WTC11 (cell line): Measurements from ENCODE around the gene CTIF. TPM values are rescaled to one million over a fixed set of nuclear protein-coding genes. Genes with fewer than 3 reads are reported as not detected.
A peak's percentile ranks its signal among the peaks of the same experiment; 100 is the strongest.

Experiments used
- ATAC-seq: fragments of 200-7000 bp; cut with Tn5 transposase; 2 replicates; pipeline ENCODE4 v1.10.0; 2021; ENCODE audit warnings: mild to moderate bottlenecking, moderate library complexity
- CTCF ChIA-PET: fragments of 300-600 bp; sonication (Branson Sonifier 250); formaldehyde crosslinking; loops from one replicate; lab custom pipeline; 2021; ENCODE audit warnings: antibody characterized with exemption; lab: Charles Lee
- POLR2A ChIA-PET: fragments of 350-600 bp; sonication (Branson Sonifier 250); formaldehyde crosslinking; loops from one replicate; lab custom pipeline; 2021; ENCODE audit warnings: antibody characterized with exemption; lab: Charles Lee
- DNase-seq: peaks from one replicate; pipeline ENCODE4 v3.0.0; 2021; ENCODE audit warnings: low spot score
- H3K27ac Mint-ChIP-seq: 2 replicates; pipeline ENCODE4 v1.8.0; 2021; ENCODE audit warnings: mixed read lengths
- H3K27me3 Mint-ChIP-seq: 2 replicates; pipeline ENCODE4 v1.8.0; 2021; ENCODE audit warnings: low read depth, mild to moderate bottlenecking, moderate library complexity, mixed read lengths
- H3K36me3 Mint-ChIP-seq: 2 replicates; pipeline ENCODE4 v1.8.0; 2021; ENCODE audit warnings: mixed read lengths
- H3K4me1 Mint-ChIP-seq: 2 replicates; pipeline ENCODE4 v1.8.0; 2022; ENCODE audit warnings: mixed read lengths
- H3K4me3 Mint-ChIP-seq: 2 replicates; pipeline ENCODE4 v1.8.0; 2021; ENCODE audit warnings: mild to moderate bottlenecking, moderate library complexity, mixed read lengths
- H3K9me3 Mint-ChIP-seq: 2 replicates; pipeline ENCODE4 v1.8.0; 2021; ENCODE audit warnings: mixed read lengths
- ATF1 ChIP-seq: sonication (generic); formaldehyde crosslinking; IDR thresholded peaks from 2 replicates; pipeline ENCODE4 v1.8.1; 2023; ENCODE audit warnings: mild to moderate bottlenecking, moderate library complexity, missing genetic modification reagents
- CBFB ChIP-seq: sonication (generic); formaldehyde crosslinking; IDR thresholded peaks from 2 replicates; pipeline ENCODE4 v1.8.1; 2022; ENCODE audit warnings: mild to moderate bottlenecking, low read depth, missing genetic modification reagents
- CREB1 ChIP-seq: sonication (generic); formaldehyde crosslinking; IDR thresholded peaks from 2 replicates; pipeline ENCODE4 v1.8.0; 2023; ENCODE audit warnings: mild to moderate bottlenecking, missing genetic modification reagents
- ELF4 ChIP-seq: sonication (generic); formaldehyde crosslinking; IDR thresholded peaks from 2 replicates; pipeline ENCODE4 v1.8.1; 2022; ENCODE audit warnings: low read depth, mild to moderate bottlenecking, moderate library complexity, missing genetic modification reagents
- EMX1 ChIP-seq: fragments of 250-450 bp; sonication (Bioruptor Pico); IDR thresholded peaks from 2 replicates; pipeline ENCODE4 v1.8.0; 2021; ENCODE audit warnings: mild to moderate bottlenecking
- HMGA2 ChIP-seq: fragments of 250-450 bp; sonication (Bioruptor Pico); IDR thresholded peaks from 2 replicates; pipeline ENCODE4 v1.4.0; 2021; ENCODE audit warnings: mild to moderate bottlenecking, moderate library complexity
- IRF2 ChIP-seq: sonication (generic); formaldehyde crosslinking; IDR thresholded peaks from 2 replicates; pipeline ENCODE4 v1.8.0; 2022; ENCODE audit warnings: low read depth, missing genetic modification reagents, borderline replicate concordance
- JAZF1 ChIP-seq: fragments of 250-450 bp; sonication (Bioruptor Pico); IDR thresholded peaks from 2 replicates; pipeline ENCODE4 v1.9.0; 2021; ENCODE audit warnings: moderate library complexity, mild to moderate bottlenecking, inconsistent platforms
- KAT7 ChIP-seq: sonication (generic); formaldehyde crosslinking; IDR thresholded peaks from 2 replicates; pipeline ENCODE4 v1.8.1; 2023; ENCODE audit warnings: missing genetic modification reagents, mild to moderate bottlenecking, borderline replicate concordance
- MXD4 ChIP-seq: fragments of 250-450 bp; sonication (Bioruptor Pico); IDR thresholded peaks from 2 replicates; pipeline ENCODE4 v1.8.0; 2021; ENCODE audit warnings: mild to moderate bottlenecking, moderate library complexity, borderline replicate concordance
- RELA ChIP-seq: sonication (generic); formaldehyde crosslinking; IDR thresholded peaks from 2 replicates; pipeline ENCODE4 v1.8.1; 2022; ENCODE audit warnings: missing genetic modification reagents, mild to moderate bottlenecking, borderline replicate concordance
- SMAD4 ChIP-seq: sonication (generic); formaldehyde crosslinking; IDR thresholded peaks from 2 replicates; pipeline ENCODE4 v1.8.0; 2022; ENCODE audit warnings: mild to moderate bottlenecking, missing genetic modification reagents
- TEAD1 ChIP-seq: sonication (generic); formaldehyde crosslinking; IDR thresholded peaks from 2 replicates; pipeline ENCODE4 v1.8.0; 2022; ENCODE audit warnings: mild to moderate bottlenecking, missing genetic modification reagents
- ZBTB43 ChIP-seq: sonication (generic); formaldehyde crosslinking; IDR thresholded peaks from 2 replicates; pipeline ENCODE4 v1.8.1; 2023; ENCODE audit warnings: mild to moderate bottlenecking, missing genetic modification reagents
- ZNF138 ChIP-seq: sonication (generic); formaldehyde crosslinking; conservative IDR thresholded peaks from 2 replicates; pipeline ENCODE4 v1.8.1; 2022; ENCODE audit warnings: mild to moderate bottlenecking, moderate library complexity, missing genetic modification reagents
- ZNF219 ChIP-seq: sonication (generic); formaldehyde crosslinking; IDR thresholded peaks from 2 replicates; pipeline ENCODE4 v1.8.0; 2023; ENCODE audit warnings: missing genetic modification reagents, mild to moderate bottlenecking, borderline replicate concordance
- ZNF281 ChIP-seq: sonication (generic); formaldehyde crosslinking; IDR thresholded peaks from 2 replicates; pipeline ENCODE4 v1.8.0; 2023; ENCODE audit warnings: mild to moderate bottlenecking, missing genetic modification reagents
- total RNA-seq: library from RNA; stranded (reverse); gene quantifications from 3 replicates; pipeline ENCODE4 v1.2.3, GENCODE V29; 2021
- TF ChIP-seq, protein P1 (sequence below): sonication (generic); formaldehyde crosslinking; IDR thresholded peaks from 2 replicates; pipeline ENCODE4 v1.8.1; 2023; ENCODE audit warnings: mild to moderate bottlenecking, missing genetic modification reagents, moderate library complexity
- TF ChIP-seq, protein P2 (sequence below): sonication (generic); formaldehyde crosslinking; IDR thresholded peaks from 2 replicates; pipeline ENCODE4 v1.8.0; 2022; ENCODE audit warnings: mild to moderate bottlenecking, missing genetic modification reagents
- TF ChIP-seq, protein P3 (sequence below): sonication (generic); formaldehyde crosslinking; IDR thresholded peaks from 2 replicates; pipeline ENCODE4 v1.8.1; 2022; ENCODE audit warnings: missing genetic modification reagents, borderline replicate concordance
- TF ChIP-seq, protein P4 (sequence below): sonication (generic); formaldehyde crosslinking; IDR thresholded peaks from 2 replicates; pipeline ENCODE4 v1.8.0; 2022; ENCODE audit warnings: mild to moderate bottlenecking, missing genetic modification reagents
- TF ChIP-seq, protein P5 (sequence below): fragments of 200-600 bp; IDR thresholded peaks from 2 replicates; pipeline ENCODE4 v1.8.0; 2022; ENCODE audit warnings: antibody characterized with exemption
- TF ChIP-seq, protein P6 (sequence below): sonication (generic); formaldehyde crosslinking; IDR thresholded peaks from 2 replicates; pipeline ENCODE4 v1.8.1; 2023; ENCODE audit warnings: mild to moderate bottlenecking, moderate library complexity, missing genetic modification reagents

CTIF gene
- total RNA-seq, 1 experiment from 2014 or later, result 28.5 TPM

GRCh38 chr18:48837676-48838075, 298.8 kb downstream of the CTIF start:
- ChIA-PET CTCF (no interaction called here), POLR2A (no interaction called here)
- TF ChIP-seq ZNF281 (CRISPR knock-in tag) (no peak), MXD4 (CRISPR knock-in tag) (no peak), ZNF219 (CRISPR knock-in tag) (no peak), JAZF1 (CRISPR knock-in tag) (no peak), KAT7 (no peak), CBFB (CRISPR knock-in tag) (no peak), EMX1 (CRISPR knock-in tag) (no peak), CREB1 (CRISPR knock-in tag) (no peak), ELF4 (CRISPR knock-in tag) (no peak), ZBTB43 (CRISPR knock-in tag) (no peak), ZNF138 (CRISPR knock-in tag) (no peak)
- TF ChIP-seq, protein P1, sequence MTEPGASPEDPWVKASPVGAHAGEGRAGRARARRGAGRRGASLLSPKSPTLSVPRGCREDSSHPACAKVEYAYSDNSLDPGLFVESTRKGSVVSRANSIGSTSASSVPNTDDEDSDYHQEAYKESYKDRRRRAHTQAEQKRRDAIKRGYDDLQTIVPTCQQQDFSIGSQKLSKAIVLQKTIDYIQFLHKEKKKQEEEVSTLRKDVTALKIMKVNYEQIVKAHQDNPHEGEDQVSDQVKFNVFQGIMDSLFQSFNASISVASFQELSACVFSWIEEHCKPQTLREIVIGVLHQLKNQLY (CRISPR knock-in tag), result no peak
- TF ChIP-seq, protein P2, sequence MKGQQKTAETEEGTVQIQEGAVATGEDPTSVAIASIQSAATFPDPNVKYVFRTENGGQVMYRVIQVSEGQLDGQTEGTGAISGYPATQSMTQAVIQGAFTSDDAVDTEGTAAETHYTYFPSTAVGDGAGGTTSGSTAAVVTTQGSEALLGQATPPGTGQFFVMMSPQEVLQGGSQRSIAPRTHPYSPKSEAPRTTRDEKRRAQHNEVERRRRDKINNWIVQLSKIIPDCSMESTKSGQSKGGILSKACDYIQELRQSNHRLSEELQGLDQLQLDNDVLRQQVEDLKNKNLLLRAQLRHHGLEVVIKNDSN (CRISPR knock-in tag), result no peak
- TF ChIP-seq, protein P3, sequence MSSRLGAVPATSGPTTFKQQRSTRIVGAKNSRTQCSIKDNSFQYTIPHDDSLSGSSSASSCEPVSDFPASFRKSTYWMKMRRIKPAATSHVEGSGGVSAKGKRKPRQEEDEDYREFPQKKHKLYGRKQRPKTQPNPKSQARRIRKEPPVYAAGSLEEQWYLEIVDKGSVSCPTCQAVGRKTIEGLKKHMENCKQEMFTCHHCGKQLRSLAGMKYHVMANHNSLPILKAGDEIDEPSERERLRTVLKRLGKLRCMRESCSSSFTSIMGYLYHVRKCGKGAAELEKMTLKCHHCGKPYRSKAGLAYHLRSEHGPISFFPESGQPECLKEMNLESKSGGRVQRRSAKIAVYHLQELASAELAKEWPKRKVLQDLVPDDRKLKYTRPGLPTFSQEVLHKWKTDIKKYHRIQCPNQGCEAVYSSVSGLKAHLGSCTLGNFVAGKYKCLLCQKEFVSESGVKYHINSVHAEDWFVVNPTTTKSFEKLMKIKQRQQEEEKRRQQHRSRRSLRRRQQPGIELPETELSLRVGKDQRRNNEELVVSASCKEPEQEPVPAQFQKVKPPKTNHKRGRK (CRISPR knock-in tag), result no peak
- ATAC-seq (no peak), DNase-seq (no peak)
- H3K27me3 Mint-ChIP-seq, result no peaks in the 10 kb centered on the region
- peaks cover 48% of the 10 kb centered on the region for H3K4me1 Mint-ChIP-seq
- H3K36me3 Mint-ChIP-seq, result no peaks in the 10 kb centered on the region
- no peak overlapping the region for H3K4me3 Mint-ChIP-seq
- no peak overlapping the region for H3K27ac Mint-ChIP-seq
- H3K9me3 Mint-ChIP-seq, result no peaks in the 10 kb centered on the region

- CTCF ChIA-PET, result no interaction called here
- H3K4me1 Mint-ChIP-seq, result peaks cover 47% of the 10 kb centered on the region
- H3K27ac Mint-ChIP-seq, result 0 out of 2 replicates have a peak overlapping the region, but pooled peaks have one; percentile 32
- no peaks in the 10 kb centered on the region for H3K9me3 Mint-ChIP-seq
- DNase-seq, result no peak
- POLR2A ChIA-PET, result no interaction called here
- H3K36me3 Mint-ChIP-seq, result no peaks in the 10 kb centered on the region
- H3K27me3 Mint-ChIP-seq, result no peaks in the 10 kb centered on the region
- ATAC-seq, result no peak
- H3K4me3 Mint-ChIP-seq, result no peak overlapping the region
- TF ChIP-seq TEAD1 (CRISPR knock-in tag), result no peak
- TF ChIP-seq RELA (CRISPR knock-in tag), result no peak
- no peak for TF ChIP-seq HMGA2 (CRISPR knock-in tag)
- TF ChIP-seq, protein P4, sequence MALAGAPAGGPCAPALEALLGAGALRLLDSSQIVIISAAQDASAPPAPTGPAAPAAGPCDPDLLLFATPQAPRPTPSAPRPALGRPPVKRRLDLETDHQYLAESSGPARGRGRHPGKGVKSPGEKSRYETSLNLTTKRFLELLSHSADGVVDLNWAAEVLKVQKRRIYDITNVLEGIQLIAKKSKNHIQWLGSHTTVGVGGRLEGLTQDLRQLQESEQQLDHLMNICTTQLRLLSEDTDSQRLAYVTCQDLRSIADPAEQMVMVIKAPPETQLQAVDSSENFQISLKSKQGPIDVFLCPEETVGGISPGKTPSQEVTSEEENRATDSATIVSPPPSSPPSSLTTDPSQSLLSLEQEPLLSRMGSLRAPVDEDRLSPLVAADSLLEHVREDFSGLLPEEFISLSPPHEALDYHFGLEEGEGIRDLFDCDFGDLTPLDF, result no peak
- TF ChIP-seq, protein P2 (CRISPR knock-in tag), result no peak
- no peak for TF ChIP-seq SMAD4 (CRISPR knock-in tag)
- TF ChIP-seq, protein P5, sequence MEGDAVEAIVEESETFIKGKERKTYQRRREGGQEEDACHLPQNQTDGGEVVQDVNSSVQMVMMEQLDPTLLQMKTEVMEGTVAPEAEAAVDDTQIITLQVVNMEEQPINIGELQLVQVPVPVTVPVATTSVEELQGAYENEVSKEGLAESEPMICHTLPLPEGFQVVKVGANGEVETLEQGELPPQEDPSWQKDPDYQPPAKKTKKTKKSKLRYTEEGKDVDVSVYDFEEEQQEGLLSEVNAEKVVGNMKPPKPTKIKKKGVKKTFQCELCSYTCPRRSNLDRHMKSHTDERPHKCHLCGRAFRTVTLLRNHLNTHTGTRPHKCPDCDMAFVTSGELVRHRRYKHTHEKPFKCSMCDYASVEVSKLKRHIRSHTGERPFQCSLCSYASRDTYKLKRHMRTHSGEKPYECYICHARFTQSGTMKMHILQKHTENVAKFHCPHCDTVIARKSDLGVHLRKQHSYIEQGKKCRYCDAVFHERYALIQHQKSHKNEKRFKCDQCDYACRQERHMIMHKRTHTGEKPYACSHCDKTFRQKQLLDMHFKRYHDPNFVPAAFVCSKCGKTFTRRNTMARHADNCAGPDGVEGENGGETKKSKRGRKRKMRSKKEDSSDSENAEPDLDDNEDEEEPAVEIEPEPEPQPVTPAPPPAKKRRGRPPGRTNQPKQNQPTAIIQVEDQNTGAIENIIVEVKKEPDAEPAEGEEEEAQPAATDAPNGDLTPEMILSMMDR, result no peak
- TF ChIP-seq IRF2 (CRISPR knock-in tag), result no peak
- TF ChIP-seq ATF1 (CRISPR knock-in tag), result no peak
- TF ChIP-seq, protein P6, sequence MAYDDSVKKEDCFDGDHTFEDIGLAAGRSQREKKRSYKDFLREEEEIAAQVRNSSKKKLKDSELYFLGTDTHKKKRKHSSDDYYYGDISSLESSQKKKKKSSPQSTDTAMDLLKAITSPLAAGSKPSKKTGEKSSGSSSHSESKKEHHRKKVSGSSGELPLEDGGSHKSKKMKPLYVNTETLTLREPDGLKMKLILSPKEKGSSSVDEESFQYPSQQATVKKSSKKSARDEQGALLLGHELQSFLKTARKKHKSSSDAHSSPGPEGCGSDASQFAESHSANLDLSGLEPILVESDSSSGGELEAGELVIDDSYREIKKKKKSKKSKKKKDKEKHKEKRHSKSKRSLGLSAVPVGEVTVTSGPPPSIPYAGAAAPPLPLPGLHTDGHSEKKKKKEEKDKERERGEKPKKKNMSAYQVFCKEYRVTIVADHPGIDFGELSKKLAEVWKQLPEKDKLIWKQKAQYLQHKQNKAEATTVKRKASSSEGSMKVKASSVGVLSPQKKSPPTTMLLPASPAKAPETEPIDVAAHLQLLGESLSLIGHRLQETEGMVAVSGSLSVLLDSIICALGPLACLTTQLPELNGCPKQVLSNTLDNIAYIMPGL, result no peak
These were observed 299.4 kb downstream of the CTIF start for GRCh38 chr18:48838166-48838775.
